Keratinocyte (primary cell): ENCODE measurements around the gene LRRTM1. TPM values are rescaled to one million over a fixed set of nuclear protein-coding genes. Genes with fewer than 3 reads are reported as not detected.

Experiments
- DNase-seq: peaks from one replicate; pipeline ENCODE4 v3.0.0-alpha.2; 2011; ENCODE audit warnings: low read depth, missing footprints, low spot score
- FAIRE-seq: peaks from 2 replicates; lab custom pipeline; 2011; peaks lifted over from hg19 to GRCh38; lab: Jason Lieb, UNC
- H2AFZ ChIP-seq: 2 replicates; pipeline ENCODE4 v1.6.0; 2012; ENCODE audit warnings: low read length, control low read depth, inconsistent platforms; ENCODE audit not compliant: control insufficient read depth
- H3K27ac ChIP-seq: 2 replicates; pipeline ENCODE4 v1.5.1; 2011; ENCODE audit warnings: low read length; ENCODE audit not compliant: control insufficient read depth, insufficient read depth
- H3K27me3 ChIP-seq: 3 replicates; pipeline ENCODE4 v1.6.0; 2011; ENCODE audit warnings: low read length; ENCODE audit not compliant: control insufficient read depth, insufficient read depth; ENCODE audit errors: extremely low read depth
- H3K36me3 ChIP-seq, 2 experiments: 2 replicates in 1 of 2; 3 replicates in 1 of 2; pipeline ENCODE4 v1.5.1; 2011; ENCODE audit warnings: low read length in 2 of 2, mild to moderate bottlenecking in 1 of 2; ENCODE audit not compliant: control insufficient read depth in 2 of 2, insufficient read depth in 2 of 2; ENCODE audit errors: extremely low read depth in 1 of 2
- H3K4me1 ChIP-seq: 3 replicates; pipeline ENCODE4 v1.5.1; 2011; ENCODE audit warnings: low read length; ENCODE audit not compliant: control insufficient read depth, insufficient read depth; ENCODE audit errors: extremely low read depth
- H3K4me2 ChIP-seq: 3 replicates; pipeline ENCODE4 v1.6.0; 2011; ENCODE audit warnings: low read depth, low read length; ENCODE audit not compliant: control insufficient read depth, insufficient read depth; ENCODE audit errors: extremely low read depth
- H3K4me3 ChIP-seq, 3 experiments: fragments of 200-600 bp in 1 of 3; sonication (generic) in 1 of 3; 2 replicates in 2 of 3; 3 replicates in 1 of 3; pipeline ENCODE4 v1.5.1; 2011 to 2016; ENCODE audit warnings: low read length in 3 of 3, mild to moderate bottlenecking in 3 of 3, control low read depth in 2 of 3, inconsistent platforms in 1 of 3, low read depth in 1 of 3, mixed read lengths in 1 of 3, mixed run types in 1 of 3, moderate library complexity in 1 of 3; ENCODE audit not compliant: control insufficient read depth in 2 of 3, insufficient read depth in 2 of 3; ENCODE audit errors: extremely low read depth in 1 of 3
- H3K79me2 ChIP-seq: 2 replicates; pipeline ENCODE4 v1.6.0; 2012; ENCODE audit warnings: low read length; ENCODE audit not compliant: control insufficient read depth, insufficient read depth
- H3K9ac ChIP-seq: 3 replicates; pipeline ENCODE4 v1.6.0; 2011; ENCODE audit warnings: low read length; ENCODE audit not compliant: control insufficient read depth, insufficient read depth; ENCODE audit errors: extremely low read depth
- H3K9me1 ChIP-seq: 3 replicates; pipeline ENCODE4 v1.6.0; 2011; ENCODE audit warnings: low read length; ENCODE audit not compliant: control insufficient read depth, insufficient read depth; ENCODE audit errors: extremely low read depth
- H3K9me3 ChIP-seq: 2 replicates; pipeline ENCODE4 v1.5.1; 2012; ENCODE audit warnings: low read depth, low read length; ENCODE audit not compliant: control insufficient read depth
- H4K20me1 ChIP-seq: 3 replicates; pipeline ENCODE4 v1.6.0; 2011; ENCODE audit warnings: low read length; ENCODE audit not compliant: control insufficient read depth, insufficient read depth; ENCODE audit errors: extremely low read depth
- CTCF ChIP-seq, 3 experiments: IDR thresholded peaks in 1 of 3; conservative IDR thresholded peaks in 1 of 3; optimal IDR thresholded peaks in 1 of 3; 2 replicates in 2 of 3; 3 replicates in 1 of 3; pipeline versions ENCODE3 to v1.5.1; 2011; ENCODE audit warnings: low read length in 3 of 3, mild to moderate bottlenecking in 3 of 3, moderate library complexity in 2 of 3, control low read depth in 1 of 3, inconsistent platforms in 1 of 3; ENCODE audit not compliant: insufficient read depth in 2 of 3; ENCODE audit errors: extremely low read depth in 1 of 3
- EZH2 ChIP-seq: IDR thresholded peaks from one replicate; pipeline ENCODE4 v1.6.1; 2012; ENCODE audit warnings: inconsistent platforms, mild to moderate bottlenecking, low read length, moderate library complexity
- dilution Hi-C: fragments of 300-500 bp; cut with MboI; formaldehyde crosslinking; loops from one replicate; pipeline ENCODE4 v1.7.0; 2020; ENCODE audit warnings: low sequenced_read_pairs; ENCODE audit not compliant: extremely low pct_ligation_motif_present
- polyA plus RNA-seq, 5 experiments: library from polyadenylated mRNA; depleted of rRNA in 3 of 5; stranded (reverse) in 3 of 5; stranded (forward) in 1 of 5; unstranded in 1 of 5; fragments of >200 nt; gene quantifications; 1 replicate in 1 of 5; 2 replicates in 3 of 5; 3 replicates in 1 of 5; pipeline versions ENCODE4 v1.2.1 to v1.2.3, GENCODE V29; 2011 to 2012; ENCODE audit warnings: missing spikeins in 2 of 5, low read depth in 1 of 5, low replicate concordance in 1 of 5

The LRRTM1 gene
- polyA plus RNA-seq, 1 donor (not counting 4 experiments of a cell fraction or from before 2014, with no cell fraction given), result not detected

DNA sequence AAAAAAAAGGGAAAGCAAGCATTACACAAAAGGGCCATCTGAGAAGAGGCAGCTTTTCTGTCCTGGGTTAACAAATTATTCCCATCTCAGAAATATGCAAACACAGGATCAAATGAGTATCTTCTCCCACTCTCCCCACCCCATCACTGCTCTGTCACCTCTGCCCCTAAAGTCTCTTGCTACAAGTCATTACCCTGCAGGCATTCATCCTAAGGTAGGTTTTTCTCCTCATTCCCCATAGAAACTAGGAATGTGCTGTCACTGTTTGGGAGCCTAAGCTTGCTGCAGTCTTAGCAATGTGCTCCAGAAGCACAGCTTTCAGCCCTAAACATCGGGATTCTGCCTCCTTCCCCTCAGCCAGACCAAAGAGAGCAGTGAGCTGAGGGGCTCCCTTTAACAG, 3.6 kb downstream of the LRRTM1 start:
- DNase-seq (no peak), FAIRE-seq (no peak)
- dilution Hi-C loops, result no loop called here
- no peak overlapping the region for H3K27ac ChIP-seq
- H3K27me3 ChIP-seq, result peaks cover 43% of the 10 kb centered on the region
- no peak overlapping the region for H3K4me3 ChIP-seq
- no peaks in the 10 kb centered on the region for H3K79me2 ChIP-seq
- H3K9me3 ChIP-seq, result no peaks in the 10 kb centered on the region
- H3K36me3 ChIP-seq, result no peaks in the 10 kb centered on the region
- H3K9ac ChIP-seq, result no peak overlapping the region
- no peak overlapping the region for H3K4me2 ChIP-seq
- H2AFZ ChIP-seq, result no peak overlapping the region
- no peaks in the 10 kb centered on the region for H3K4me1 ChIP-seq
- no peaks in the 10 kb centered on the region for H3K9me1 ChIP-seq
- H4K20me1 ChIP-seq, result no peaks in the 10 kb centered on the region
- TF ChIP-seq CTCF (optimal IDR thresholded peaks at IDR 0.05 in 1 of 3, IDR thresholded peaks at IDR 0.05 in 1 of 3, conservative IDR thresholded peaks at IDR 0.05 in 1 of 3; ENCODE audit: extremely low read depth in 1 of 3, insufficient read depth in 2 of 3, low read length in 3 of 3) (no peak), EZH2 (no peak)

DNA sequence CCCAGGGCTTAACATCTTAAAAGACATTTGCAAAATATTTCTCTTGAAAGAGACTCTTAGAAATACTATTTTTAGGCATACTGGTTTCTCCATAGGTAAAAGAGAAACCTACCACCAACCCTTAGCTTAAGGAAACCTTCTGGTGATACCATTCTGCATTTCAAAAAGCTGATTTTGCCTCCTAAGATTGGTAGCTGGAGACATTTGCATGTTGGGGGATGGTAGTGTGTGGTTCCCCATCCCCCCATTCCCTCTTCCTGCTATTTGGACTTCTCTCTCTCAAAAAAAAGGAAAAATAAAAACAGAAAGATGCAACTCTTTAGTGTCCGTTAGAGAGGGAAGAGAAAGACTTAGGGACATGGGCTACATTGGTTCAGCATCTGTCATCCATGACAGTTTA, 4.2 kb downstream of the LRRTM1 start:
- H2AFZ ChIP-seq, result no peak overlapping the region
- no peaks in the 10 kb centered on the region for H3K79me2 ChIP-seq
- no peak for FAIRE-seq
- no peaks in the 10 kb centered on the region for H3K36me3 ChIP-seq
- TF ChIP-seq EZH2 (no peak), CTCF (optimal IDR thresholded peaks at IDR 0.05 in 1 of 3, IDR thresholded peaks at IDR 0.05 in 1 of 3, conservative IDR thresholded peaks at IDR 0.05 in 1 of 3; ENCODE audit: extremely low read depth in 1 of 3, insufficient read depth in 2 of 3, low read length in 3 of 3) (no peak)
- dilution Hi-C loops, result no loop called here
- DNase-seq, result no peak
- H3K4me2 ChIP-seq, result no peak overlapping the region
- no peaks in the 10 kb centered on the region for H4K20me1 ChIP-seq
- H3K27me3 ChIP-seq, result peaks cover 39% of the 10 kb centered on the region
- H3K9me3 ChIP-seq, result no peaks in the 10 kb centered on the region
- H3K4me1 ChIP-seq, result no peaks in the 10 kb centered on the region
- H3K9me1 ChIP-seq, result no peaks in the 10 kb centered on the region
- no peak overlapping the region for H3K27ac ChIP-seq
- H3K4me3 ChIP-seq, result no peak overlapping the region
- H3K9ac ChIP-seq, result no peak overlapping the region
